GM12872 (cell line): ENCODE results near the gene XCL2.

Experiments
- TF ChIP-seq, protein P1 (sequence below): IDR thresholded peaks from 3 replicates; pipeline ENCODE4 v1.5.1; 2011; ENCODE audit warnings: low read depth, mild to moderate bottlenecking, low read length, moderate library complexity; ENCODE audit not compliant: insufficient read depth

Gene XCL2

DNA sequence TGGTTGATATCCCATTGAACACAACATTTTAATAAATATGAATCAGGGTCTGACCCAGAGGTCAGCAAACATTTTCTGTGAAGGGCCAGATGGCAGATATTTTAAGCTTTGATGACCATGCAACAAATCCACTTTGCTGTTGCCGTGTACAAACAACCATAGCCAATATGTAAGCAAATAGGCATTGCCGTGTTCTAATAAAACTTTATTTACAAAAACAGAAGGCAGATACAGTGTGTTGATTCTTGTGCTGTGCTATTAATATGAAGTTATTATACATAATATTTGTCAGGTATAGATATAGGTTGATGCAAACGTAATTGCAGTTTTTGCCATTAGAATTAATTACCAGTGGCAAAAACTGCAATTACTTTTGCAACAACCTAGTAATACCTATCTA, 23.8 kb upstream of the XCL2 start:
- TF ChIP-seq, protein P1, sequence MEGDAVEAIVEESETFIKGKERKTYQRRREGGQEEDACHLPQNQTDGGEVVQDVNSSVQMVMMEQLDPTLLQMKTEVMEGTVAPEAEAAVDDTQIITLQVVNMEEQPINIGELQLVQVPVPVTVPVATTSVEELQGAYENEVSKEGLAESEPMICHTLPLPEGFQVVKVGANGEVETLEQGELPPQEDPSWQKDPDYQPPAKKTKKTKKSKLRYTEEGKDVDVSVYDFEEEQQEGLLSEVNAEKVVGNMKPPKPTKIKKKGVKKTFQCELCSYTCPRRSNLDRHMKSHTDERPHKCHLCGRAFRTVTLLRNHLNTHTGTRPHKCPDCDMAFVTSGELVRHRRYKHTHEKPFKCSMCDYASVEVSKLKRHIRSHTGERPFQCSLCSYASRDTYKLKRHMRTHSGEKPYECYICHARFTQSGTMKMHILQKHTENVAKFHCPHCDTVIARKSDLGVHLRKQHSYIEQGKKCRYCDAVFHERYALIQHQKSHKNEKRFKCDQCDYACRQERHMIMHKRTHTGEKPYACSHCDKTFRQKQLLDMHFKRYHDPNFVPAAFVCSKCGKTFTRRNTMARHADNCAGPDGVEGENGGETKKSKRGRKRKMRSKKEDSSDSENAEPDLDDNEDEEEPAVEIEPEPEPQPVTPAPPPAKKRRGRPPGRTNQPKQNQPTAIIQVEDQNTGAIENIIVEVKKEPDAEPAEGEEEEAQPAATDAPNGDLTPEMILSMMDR, result no peak

DNA sequence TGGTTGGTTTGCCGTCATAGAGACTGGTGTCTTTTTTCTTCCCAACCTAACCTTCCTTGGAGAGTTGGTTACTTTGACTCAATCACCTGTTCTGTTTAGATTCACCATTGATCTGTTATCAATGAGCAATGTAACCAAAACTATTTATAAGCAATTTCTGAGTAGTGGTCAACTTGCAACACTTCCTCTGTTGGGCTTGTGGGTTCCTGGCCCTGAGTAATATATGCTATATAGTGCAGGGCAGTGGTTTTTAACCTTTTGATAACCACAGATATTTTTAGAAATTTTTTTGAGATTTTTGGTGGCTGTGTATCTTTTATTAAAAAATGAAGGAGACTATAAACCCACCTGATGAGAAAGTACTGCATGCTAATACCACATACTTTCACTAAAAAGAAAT, 23.2 kb upstream of the XCL2 start:
- TF ChIP-seq, protein P1, result no peak

DNA sequence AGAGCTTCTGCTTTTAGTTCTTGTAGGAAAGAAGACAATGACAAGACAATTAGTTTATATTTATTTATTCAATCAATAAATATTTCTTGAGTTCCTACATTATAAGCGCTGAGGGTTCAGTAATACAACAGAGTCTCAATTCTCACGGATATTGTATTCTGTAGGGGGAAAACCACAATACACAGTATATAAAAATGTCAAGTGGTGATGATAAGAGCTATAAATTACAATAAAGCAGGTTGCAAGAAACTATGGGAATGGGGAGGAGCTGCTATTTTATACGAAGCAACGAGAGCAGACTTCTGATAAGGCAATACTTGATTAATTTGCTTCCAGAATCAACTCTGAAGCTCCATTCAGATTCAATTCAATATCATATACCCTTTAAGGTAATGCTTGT, 22.0 kb upstream of the XCL2 start:
- TF ChIP-seq, protein P1, result no peak

DNA sequence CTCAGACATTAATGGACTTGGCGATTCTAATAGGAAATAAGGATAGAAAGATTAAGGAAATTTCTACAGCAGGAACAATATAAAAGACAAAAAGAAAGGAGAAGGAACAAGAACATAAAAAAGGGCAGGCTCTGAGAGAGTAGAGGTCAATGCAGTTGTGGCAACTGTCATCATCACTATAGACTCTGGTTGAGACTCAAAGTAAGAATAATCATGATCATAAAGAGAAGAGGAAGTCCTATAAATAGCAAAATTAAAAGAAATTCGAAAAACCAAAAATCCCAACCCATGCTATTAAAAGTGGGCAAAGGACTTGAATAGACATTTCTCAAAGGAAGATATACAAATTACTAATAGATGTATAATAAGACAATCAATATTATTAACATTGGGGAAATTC, 18.2 kb upstream of the XCL2 start:
- TF ChIP-seq, protein P1, result no peak

DNA sequence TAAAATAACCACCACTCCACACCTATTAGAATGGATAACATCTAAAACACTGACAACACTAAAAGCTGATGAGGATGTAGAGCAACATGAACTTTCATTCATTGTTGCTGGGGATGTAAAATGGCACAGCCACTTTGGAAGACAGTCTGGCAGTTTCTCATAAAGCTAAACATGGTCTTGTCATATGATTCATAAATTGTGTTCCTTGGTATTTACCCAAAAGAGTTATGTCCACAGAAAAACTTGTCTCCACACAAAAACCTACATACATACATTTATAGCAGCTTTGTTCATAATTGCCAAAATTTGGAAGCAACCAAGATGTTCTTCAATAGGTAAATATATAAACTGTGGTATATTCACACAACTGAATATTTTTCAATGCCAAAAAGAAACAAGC, 16.6 kb upstream of the XCL2 start:
- TF ChIP-seq, protein P1, result no peak

DNA sequence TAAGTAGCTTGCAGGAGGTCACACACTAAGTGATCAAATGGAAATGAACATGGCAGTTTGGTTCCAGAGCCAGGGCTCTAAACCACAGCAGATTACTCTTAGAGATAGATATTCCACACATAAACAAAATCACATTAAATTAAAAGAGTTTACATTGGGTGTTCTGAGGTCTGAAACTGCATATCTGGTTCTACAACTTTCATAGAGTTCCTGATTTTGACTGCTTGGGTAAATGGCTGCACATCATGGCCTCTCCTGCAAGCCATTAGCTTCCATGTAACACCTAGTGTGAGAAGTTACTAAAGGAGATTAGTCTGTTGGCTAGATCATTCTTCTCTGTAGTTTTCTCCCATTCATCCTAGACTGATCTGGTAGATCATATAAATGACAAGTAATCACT, 12.8 kb upstream of the XCL2 start:
- TF ChIP-seq, protein P1, result no peak

DNA sequence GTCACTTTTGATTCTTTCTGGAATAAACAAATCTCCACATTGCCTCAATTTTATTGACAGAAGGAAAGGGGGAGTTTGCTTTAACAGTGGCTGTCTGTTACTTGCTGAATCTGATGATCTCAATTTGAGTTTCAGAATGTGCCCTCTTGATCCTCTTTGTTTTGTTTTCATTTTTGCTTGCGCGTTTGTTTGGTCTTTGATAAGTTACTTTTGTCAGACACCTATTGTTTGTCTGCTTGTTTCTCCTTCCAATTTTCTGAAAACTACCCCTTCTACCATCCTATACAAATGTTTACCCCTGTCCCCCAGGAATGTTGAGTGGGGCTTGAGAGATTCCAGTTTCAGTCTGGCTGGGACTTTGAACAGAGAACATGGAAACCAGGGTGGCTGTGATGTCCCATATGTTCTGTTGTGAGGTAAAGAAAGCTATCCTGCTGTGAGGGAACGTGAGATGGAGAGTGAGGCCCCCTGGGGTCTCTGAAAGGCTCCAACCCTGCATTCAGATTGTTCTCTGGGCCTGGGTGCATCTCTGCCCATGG, 11.8 kb upstream of the XCL2 start:
- TF ChIP-seq, protein P1, result no peak
